ENCODE data around the gene APEH. TPM values are rescaled to one million over a fixed set of nuclear protein-coding genes. Genes with fewer than 3 reads are reported as not detected.

Gene APEH
- total and polyA plus RNA-seq, 10 of the 15 experiments (the other 5 are each of a cell fraction or from before 2014, with no cell fraction given), result 74.4 to 214 (median 131) TPM

GRCh38 chr3:49683162-49683561 is 9.0 kb downstream of the APEH start:
- Histone ChIP-seq H3K27ac (ENCODE audit: control insufficient read depth, insufficient read depth) (no peak overlapping the region), H3K4me3 (no peak overlapping the region), H3K9ac (ENCODE audit: control insufficient read depth, insufficient read depth, low read length) (no peak overlapping the region), H3K9me3 (replicated peaks; ENCODE audit: control insufficient read depth, insufficient read depth, low read length) (no peaks in the 10 kb centered on the region), H2AFZ (ENCODE audit: control insufficient read depth, low read depth, low read length) (no peak overlapping the region), H3K36me3 (ENCODE audit: control insufficient read depth in 2 of 2, insufficient read depth in 2 of 2, low read length in 1 of 2) (peaks cover 18 to 31% of the 10 kb centered on the region in 2 experiments; a peak in 3 of 4 replicates), H4K20me1 (ENCODE audit: control insufficient read depth, insufficient read depth) (no peaks in the 10 kb centered on the region), H3K27me3 (replicated peaks in 1 of 2; ENCODE audit: control insufficient read depth in 2 of 2, insufficient read depth in 2 of 2, low read length in 1 of 2) (no peaks in the 10 kb centered on the region), H3K4me1 (ENCODE audit: control insufficient read depth, insufficient read depth, low read length) (no peaks in the 10 kb centered on the region; the same call in 1 of the 2 replicates), H3K79me2 (ENCODE audit: control insufficient read depth, insufficient read depth, low read length) (no peaks in the 10 kb centered on the region; the same call in 1 of the 2 replicates), H3K4me2 (ENCODE audit: control insufficient read depth, insufficient read depth) (no peak overlapping the region)
- intact Hi-C loops (cut with micrococcal nuclease; ENCODE audit: unreplicated experiment), result no loop called here
- SMC1A ChIA-PET (ENCODE audit: uncharacterized antibody, unreplicated experiment), result no interaction called here
- ATAC-seq (no peak), DNase-seq (ENCODE audit: low read depth, low spot score) (no peak), FAIRE-seq (no peak)
- in situ Hi-C loops (cut with MboI), result no loop called here
- WGBS (ENCODE audit: insufficient coverage, insufficient replicate concordance, low lambda C conversion rate, missing lambda C conversion rate), result 94% methylated on average over 6 of the region's 6 CpGs
- RAD21 ChIA-PET (ENCODE audit: unreplicated experiment), result no interaction called here
- CTCF ChIA-PET, result no interaction called here
- POLR2A ChIA-PET, result no interaction called here
- BruUV-seq (replicated peaks), result no TSS peak
- TF ChIP-seq KAT2A (conservative IDR thresholded peaks at IDR 0.05; ENCODE audit: control insufficient read depth, low read depth, low read length) (no peak), NRF1 (conservative IDR thresholded peaks at IDR 0.05; ENCODE audit: low read depth, low read length) (no peak), BCL3 (IDR thresholded peaks at IDR 0.05; ENCODE audit: borderline replicate concordance, insufficient read depth, low read depth, low read length, poor library complexity, severe bottlenecking) (no peak), NFYA (IDR thresholded peaks at IDR 0.05; ENCODE audit: borderline replicate concordance, low read depth, low read length) (no peak), E2F4 (IDR thresholded peaks at IDR 0.05; ENCODE audit: low read depth, low read length) (no peak), ATF3 (IDR thresholded peaks at IDR 0.05; ENCODE audit: borderline replicate concordance, extremely low read depth, low read depth, low read length) (no peak), ZNF592 (IDR thresholded peaks at IDR 0.05) (no peak), PKNOX1 (IDR thresholded peaks at IDR 0.05) (no peak), SMC3 (IDR thresholded peaks at IDR 0.05; ENCODE audit: borderline replicate concordance, low read length) (no peak), NR2C2 (IDR thresholded peaks at IDR 0.05; ENCODE audit: borderline replicate concordance, control insufficient read depth, insufficient read length, low read depth) (no peak), RB1 (IDR thresholded peaks at IDR 0.05; ENCODE audit: borderline replicate concordance) (no peak), ZBTB33 (IDR thresholded peaks at IDR 0.05) (no peak)

Measured in GM12878 (cell line).